Measurements from ENCODE around the gene ZNF83.
"Not testable (repeated sequence)": the region's sequence is repeated elsewhere in the genome, so short reads cannot be mapped to it uniquely, and the experiment has no call there.

Gene ZNF83

GRCh38 chr19:52640916-52641315 lies 2.8 kb upstream of the ZNF83 start:
- no peak for DNase-seq (ENCODE audit: low read depth in 2 of 2, low spot score in 1 of 2)

DNA sequence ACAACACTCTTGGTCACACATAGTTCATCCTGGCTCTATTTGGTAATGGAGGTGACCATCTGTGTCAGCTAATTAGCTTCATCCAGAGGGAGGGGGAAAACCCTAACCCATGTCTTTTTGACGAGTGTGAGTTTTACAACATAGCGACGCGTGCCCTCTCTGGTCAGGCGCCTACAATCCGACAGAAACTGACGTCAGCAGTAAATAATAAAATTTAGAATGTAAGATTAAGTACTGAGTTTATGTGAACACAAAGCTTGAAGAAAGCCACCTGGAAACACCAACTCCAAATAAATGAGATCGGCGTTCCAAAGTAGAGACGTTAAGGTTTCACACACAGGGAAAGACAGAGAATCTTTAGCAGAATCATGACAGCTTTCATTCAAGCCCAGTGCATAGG lies 1.8 kb upstream of the ZNF83 start:
- no peak for DNase-seq (ENCODE audit: low read depth in 2 of 2, low spot score in 1 of 2)

- no peak for DNase-seq (ENCODE audit: low read depth in 2 of 2, low spot score in 1 of 2)
Measured at GRCh38 chr19:52638601-52639000, 446 bp upstream of the ZNF83 start.

DNA sequence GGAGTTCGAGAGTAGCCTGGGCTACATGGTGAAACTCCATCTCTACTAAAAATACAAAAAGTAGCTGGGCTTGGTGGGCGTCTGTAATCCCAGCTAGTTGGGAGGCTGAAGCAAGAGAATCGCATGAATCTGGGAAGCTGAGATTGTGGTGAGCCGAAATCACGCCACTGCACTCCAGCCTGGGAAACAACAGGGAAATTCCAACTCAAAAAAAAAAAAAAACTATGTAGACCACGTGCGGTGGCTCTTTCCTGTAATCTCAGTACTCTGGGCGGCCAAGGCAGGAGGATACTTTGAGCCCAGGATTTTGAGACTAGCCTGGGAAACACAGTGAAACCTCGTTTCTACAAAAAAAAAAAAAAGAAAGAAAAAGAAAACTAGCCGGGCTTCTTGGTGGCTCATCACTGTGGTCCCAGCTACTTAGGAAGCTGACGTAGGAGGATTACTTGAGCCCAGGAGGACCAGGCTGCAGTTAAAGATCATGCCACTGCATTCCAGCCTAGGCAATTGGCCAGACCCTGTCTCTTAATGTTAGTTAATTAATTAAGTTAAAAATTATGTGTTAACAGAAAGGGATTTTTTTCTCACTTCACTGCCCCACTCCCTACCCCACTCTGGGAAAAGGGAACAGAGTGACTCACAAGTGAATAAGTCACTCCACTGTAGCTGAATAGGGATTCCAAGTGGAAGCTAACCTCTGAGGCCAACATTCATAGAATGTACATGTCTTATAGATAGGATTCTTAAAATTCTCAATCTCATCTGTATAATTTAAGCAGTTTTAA lies 2.2 kb downstream of the ZNF83 start:
- DNase-seq (ENCODE audit: low read depth in 2 of 2, low spot score in 1 of 2): no peak

- DNase-seq (ENCODE audit: low read depth in 2 of 2, low spot score in 1 of 2): not testable (repeated sequence)
Measured at GRCh38 chr19:52627441-52627840, 10.7 kb downstream of the ZNF83 start.

GRCh38 chr19:52626915-52627314 lies 11.2 kb downstream of the ZNF83 start:
- DNase-seq (ENCODE audit: low read depth in 2 of 2, low spot score in 1 of 2): no peak

DNA sequence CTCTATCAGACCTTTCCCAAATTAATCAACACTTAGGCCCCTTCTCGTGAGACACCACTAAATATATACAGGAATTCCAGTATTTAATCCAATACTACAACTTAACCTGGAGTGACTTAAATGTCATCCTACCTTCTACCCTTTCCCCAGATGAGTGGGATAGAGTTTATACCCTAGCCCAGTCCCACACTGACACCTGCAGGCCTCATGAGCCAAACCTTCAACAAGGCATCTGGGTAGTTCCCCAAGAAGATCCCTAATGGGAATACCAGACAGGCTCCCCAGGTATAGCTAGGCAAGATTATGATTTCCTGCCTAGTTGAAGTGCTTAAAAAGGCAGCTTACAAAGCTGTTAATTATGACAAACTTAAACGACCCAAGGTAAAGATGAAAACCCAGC lies 15.9 kb downstream of the ZNF83 start:
- no peak for DNase-seq (ENCODE audit: low read depth in 2 of 2, low spot score in 1 of 2)

DNA sequence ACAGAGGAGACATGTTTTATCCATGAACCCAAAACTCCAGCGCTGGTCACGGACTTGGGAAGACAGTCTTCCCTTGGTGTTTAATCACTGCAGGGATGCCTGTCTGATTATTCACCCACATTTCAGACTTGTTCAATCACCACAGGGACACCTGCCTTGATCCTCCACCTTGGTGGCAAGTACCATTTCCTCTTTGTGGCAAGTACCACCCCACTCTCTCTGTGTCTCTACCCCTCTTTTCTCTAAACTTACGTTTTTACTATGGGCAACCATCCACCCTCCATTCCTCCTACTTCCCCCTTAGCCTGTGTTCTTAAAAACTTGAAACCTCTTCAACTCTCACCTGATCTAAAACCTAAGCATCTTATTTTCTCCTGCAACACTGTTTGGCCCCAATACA lies 16.8 kb downstream of the ZNF83 start:
- DNase-seq (ENCODE audit: low read depth in 2 of 2, low spot score in 1 of 2): no peak

GRCh38 chr19:52613299-52613906 lies 24.8 kb downstream of the ZNF83 start:
- no peak for DNase-seq (ENCODE audit: low read depth in 2 of 2, low spot score in 1 of 2)

- no peak for DNase-seq (ENCODE audit: low read depth in 2 of 2, low spot score in 1 of 2)
Measured at GRCh38 chr19:52603558-52604207, 34.5 kb downstream of the ZNF83 start.

- no peak for DNase-seq (ENCODE audit: low read depth in 2 of 2, low spot score in 1 of 2)
Measured at GRCh38 chr19:52602941-52603340, 35.2 kb downstream of the ZNF83 start.

GRCh38 chr19:52601974-52602366 lies 36.2 kb downstream of the ZNF83 start:
- DNase-seq (ENCODE audit: low read depth in 2 of 2, low spot score in 1 of 2): not testable (repeated sequence)

- DNase-seq (ENCODE audit: low read depth in 2 of 2, low spot score in 1 of 2): peak; percentile 84 to 89
Measured at GRCh38 chr19:52601025-52601973, 36.9 kb downstream of the ZNF83 start.

DNA sequence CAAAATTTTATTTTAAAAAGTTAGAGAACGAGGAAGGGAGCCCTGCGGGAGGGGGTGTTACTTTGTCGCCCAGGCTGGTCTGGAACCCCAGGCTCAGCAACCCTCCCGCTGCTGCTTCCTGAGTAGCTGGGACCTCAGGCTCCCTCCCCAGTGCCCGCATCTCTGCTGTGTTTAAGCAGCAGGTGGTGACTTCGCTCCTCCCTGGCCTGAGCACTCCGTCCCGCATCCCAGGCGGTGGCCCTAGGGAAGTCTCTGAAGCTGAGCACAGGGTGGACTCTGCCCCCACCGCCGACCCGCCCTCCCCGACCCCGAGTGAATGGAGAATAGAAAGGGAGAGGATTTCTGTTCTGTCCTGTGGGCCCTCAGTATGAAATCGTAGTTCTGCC lies 37.5 kb downstream of the ZNF83 start:
- no peak for DNase-seq (ENCODE audit: low read depth in 2 of 2, low spot score in 1 of 2)

DNA sequence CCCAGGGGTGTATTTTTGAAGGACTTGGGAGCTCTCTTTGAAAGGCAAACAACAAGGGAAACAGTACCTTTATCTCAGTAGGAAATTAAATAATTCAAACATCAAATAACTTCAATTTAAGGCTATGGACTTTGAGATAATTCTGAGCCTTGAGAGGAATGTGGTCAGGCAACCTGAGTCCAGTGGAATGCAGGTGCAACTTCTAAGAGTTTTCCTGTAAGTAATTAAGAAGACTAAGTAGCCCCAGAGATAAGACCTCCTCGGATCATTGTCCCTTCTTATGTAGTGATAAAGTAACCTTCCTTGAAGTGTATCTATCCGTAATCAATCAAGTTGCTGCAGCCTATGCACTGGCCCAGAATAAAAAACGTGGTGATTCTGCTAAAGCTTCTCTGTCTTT lies 38.9 kb downstream of the ZNF83 start:
- DNase-seq (ENCODE audit: low read depth in 2 of 2, low spot score in 1 of 2): no peak

GRCh38 chr19:52593441-52593840 lies 44.7 kb downstream of the ZNF83 start:
- DNase-seq (ENCODE audit: low read depth in 2 of 2, low spot score in 1 of 2): not testable (repeated sequence)

DNA sequence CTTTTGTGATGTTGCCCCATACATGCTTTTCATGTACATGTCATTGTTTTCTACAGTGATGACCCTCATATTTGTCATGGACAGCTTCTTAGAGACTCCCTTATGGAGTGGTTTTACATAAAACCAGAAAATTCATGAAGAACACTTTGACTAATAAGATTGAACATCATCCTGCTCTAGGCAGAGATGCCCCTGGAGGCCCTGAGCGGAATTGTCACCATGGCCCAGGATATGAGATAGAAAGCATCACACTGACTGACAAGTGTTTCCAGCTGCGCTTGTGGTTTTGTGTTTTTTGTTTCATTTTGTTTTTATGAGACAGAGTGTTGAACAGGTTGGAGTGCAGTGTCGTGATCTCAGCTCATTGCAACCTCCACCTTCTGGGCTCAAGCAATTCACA lies 45.9 kb downstream of the ZNF83 start:
- no peak for DNase-seq (ENCODE audit: low read depth in 2 of 2, low spot score in 1 of 2)

DNA sequence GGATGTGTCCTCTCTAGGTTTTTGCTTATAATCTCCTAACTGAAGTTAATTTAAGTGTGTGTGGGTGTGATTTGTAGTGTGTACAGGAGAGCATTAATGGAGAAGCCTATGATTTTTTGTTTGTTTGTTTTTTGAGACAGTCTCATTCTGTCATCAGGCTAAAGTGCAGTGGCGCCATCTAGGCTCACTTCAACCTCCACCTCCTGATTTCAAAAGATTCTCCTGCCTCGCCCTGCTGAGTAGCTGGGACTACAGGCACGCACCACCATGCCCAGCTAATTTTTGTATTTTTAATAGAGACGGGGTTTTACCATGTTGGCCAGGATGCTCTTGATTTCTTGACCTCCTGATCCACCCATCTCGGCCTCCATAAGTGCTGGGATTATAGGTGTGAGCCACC lies 47.4 kb downstream of the ZNF83 start:
- no peak for DNase-seq (ENCODE audit: low read depth in 2 of 2, low spot score in 1 of 2)

- no peak for DNase-seq (ENCODE audit: low read depth in 2 of 2, low spot score in 1 of 2)
Measured at GRCh38 chr19:52585604-52586003, 52.6 kb downstream of the ZNF83 start.

DNA sequence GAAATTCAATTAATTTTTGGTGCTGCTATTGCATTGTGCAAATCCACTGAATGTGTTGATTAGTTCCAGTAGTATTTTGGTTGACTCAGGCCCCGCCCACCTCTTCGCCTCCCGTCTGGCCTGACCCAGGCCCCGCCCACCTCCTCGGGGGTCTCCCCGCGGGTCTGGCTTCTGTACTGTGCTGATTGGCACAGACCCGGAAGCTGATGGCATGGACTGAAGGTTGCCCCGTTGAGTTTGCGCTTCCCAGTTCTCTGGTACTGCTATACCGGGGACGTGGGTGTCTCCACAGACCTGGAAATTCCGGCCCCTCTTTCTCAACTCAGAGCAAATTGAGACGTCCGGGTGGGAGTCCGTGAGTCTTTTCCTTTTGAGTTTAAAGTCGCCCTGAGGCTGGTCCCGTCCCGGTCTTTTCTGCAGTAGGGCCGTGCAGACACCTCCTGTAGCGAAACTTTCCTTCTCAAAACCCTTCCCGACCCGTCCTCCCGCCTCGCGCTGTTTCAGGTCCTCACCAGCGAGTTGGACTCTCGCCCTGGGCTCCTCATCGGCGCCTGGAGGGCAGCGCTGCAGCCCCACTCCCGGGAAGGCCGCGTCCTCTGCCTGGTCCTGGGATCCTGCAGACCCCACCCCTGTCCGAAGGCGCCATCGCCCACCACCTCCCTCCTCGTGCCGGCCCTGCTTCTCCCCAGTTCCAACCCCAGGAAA lies 53.3 kb downstream of the ZNF83 start:
- no peak for DNase-seq (ENCODE audit: low read depth in 2 of 2, low spot score in 1 of 2)
